ENCODE measurements around the gene CACNA1G. TPM values are rescaled to one million over a fixed set of nuclear protein-coding genes. Genes with fewer than 3 reads are reported as not detected.

Gene CACNA1G
- total RNA-seq, 1 donor from 2014 or later = not detected

- no peaks in the 10 kb centered on the region for H3K36me3 ChIP-seq
- H3K4me1 ChIP-seq = no peaks in the 10 kb centered on the region
- DNase-seq (no peak), ATAC-seq (no peak)
- intact Hi-C loops (cut with DNase I) = no loop called here
- no peak for TF ChIP-seq CTCF (IDR thresholded peaks at IDR 0.05)
- no peak overlapping the region for H3K4me3 ChIP-seq
- H3K27ac ChIP-seq = no peak overlapping the region
- no peaks in the 10 kb centered on the region for H3K9me3 ChIP-seq
- H3K27me3 ChIP-seq = no peaks in the 10 kb centered on the region
These were observed 15.2 kb downstream of the CACNA1G start for GRCh38 chr17:50575581-50576210.

GRCh38 chr17:50576864-50577263 is 16.3 kb downstream of the CACNA1G start:
- ATAC-seq (no peak), DNase-seq (no peak)
- no peaks in the 10 kb centered on the region for H3K36me3 ChIP-seq
- H3K27me3 ChIP-seq = no peaks in the 10 kb centered on the region
- intact Hi-C loops (cut with DNase I) = no loop called here
- no peaks in the 10 kb centered on the region for H3K4me1 ChIP-seq
- no peak overlapping the region for H3K27ac ChIP-seq
- TF ChIP-seq CTCF (IDR thresholded peaks at IDR 0.05) = no peak
- H3K9me3 ChIP-seq = no peaks in the 10 kb centered on the region
- no peak overlapping the region for H3K4me3 ChIP-seq

GRCh38 chr17:50577451-50577954 is 17.0 kb downstream of the CACNA1G start:
- Histone ChIP-seq H3K27me3 (no peaks in the 10 kb centered on the region), H3K4me3 (no peak overlapping the region), H3K9me3 (no peaks in the 10 kb centered on the region), H3K27ac (no peak overlapping the region), H3K36me3 (no peaks in the 10 kb centered on the region), H3K4me1 (no peaks in the 10 kb centered on the region)
- no peak for DNase-seq
- ATAC-seq = no peak
- intact Hi-C loops (cut with DNase I) = no loop called here
- no peak for TF ChIP-seq CTCF (IDR thresholded peaks at IDR 0.05)

GRCh38 chr17:50578173-50578572 is 17.7 kb downstream of the CACNA1G start:
- no peak overlapping the region for H3K4me3 ChIP-seq
- DNase-seq (no peak), ATAC-seq (no peak)
- H3K4me1 ChIP-seq = no peaks in the 10 kb centered on the region
- H3K27me3 ChIP-seq = no peaks in the 10 kb centered on the region
- H3K36me3 ChIP-seq = no peaks in the 10 kb centered on the region
- H3K27ac ChIP-seq = no peak overlapping the region
- no peak for TF ChIP-seq CTCF (IDR thresholded peaks at IDR 0.05)
- intact Hi-C loops (cut with DNase I) = no loop called here
- H3K9me3 ChIP-seq = no peaks in the 10 kb centered on the region

GRCh38 chr17:50579399-50579798 is 18.9 kb downstream of the CACNA1G start:
- ATAC-seq (no peak), DNase-seq (no peak)
- no peak overlapping the region for H3K27ac ChIP-seq
- no peaks in the 10 kb centered on the region for H3K4me1 ChIP-seq
- no peak overlapping the region for H3K4me3 ChIP-seq
- H3K36me3 ChIP-seq = no peaks in the 10 kb centered on the region
- intact Hi-C loops (cut with DNase I) = no loop called here
- H3K27me3 ChIP-seq = no peaks in the 10 kb centered on the region
- no peaks in the 10 kb centered on the region for H3K9me3 ChIP-seq
- TF ChIP-seq CTCF (IDR thresholded peaks at IDR 0.05) = no peak

- DNase-seq = no peak
These were observed 20.1 kb downstream of the CACNA1G start for GRCh38 chr17:50580646-50581045.

More at GRCh38 chr17:50580646-50581045, 20.1 kb downstream of the CACNA1G start:
- no peak for TF ChIP-seq CTCF (IDR thresholded peaks at IDR 0.05)
- Histone ChIP-seq H3K27me3 (no peaks in the 10 kb centered on the region), H3K9me3 (no peaks in the 10 kb centered on the region), H3K27ac (no peak overlapping the region), H3K4me1 (no peaks in the 10 kb centered on the region), H3K4me3 (no peak overlapping the region), H3K36me3 (no peaks in the 10 kb centered on the region)
- intact Hi-C loops (cut with DNase I) = no loop called here
- ATAC-seq = no peak

Data from upper lobe of right lung (tissue), 1 donor.